ENCODE data around the gene BCOR. TPM values are rescaled to one million over a fixed set of nuclear protein-coding genes. Genes with fewer than 3 reads are reported as not detected.

Gene BCOR
- total and polyA plus RNA-seq, 2 of the 13 experiments (the other 11 are each of a cell fraction or from before 2014, with no cell fraction given): 14.3 to 15.2 TPM

- TF ChIP-seq ZNF556 (CRISPR knock-in tag; IDR thresholded peaks at IDR 0.05; ENCODE audit: borderline replicate concordance) (no peak), MAFK (conservative IDR thresholded peaks at IDR 0.05 in 1 of 2, IDR thresholded peaks at IDR 0.05 in 1 of 2; ENCODE audit: low read length in 2 of 2) (no peak), AHDC1 (CRISPR knock-in tag; IDR thresholded peaks at IDR 0.05; ENCODE audit: borderline replicate concordance) (peak; percentile 28; the same call in 1 of the 2 replicates), ATF5 (CRISPR knock-in tag; IDR thresholded peaks at IDR 0.05; ENCODE audit: low read depth) (no peak), ZNF121 (CRISPR knock-in tag; IDR thresholded peaks at IDR 0.05) (no peak), SP2 (CRISPR knock-in tag; IDR thresholded peaks at IDR 0.05) (no peak), TCF7L2 (IDR thresholded peaks at IDR 0.05; ENCODE audit: low read depth, low read length) (peak; percentile 87), HMG20A (CRISPR knock-in tag; IDR thresholded peaks at IDR 0.05; ENCODE audit: borderline replicate concordance) (no peak; the same call in 1 of the 2 replicates), SOX5 (CRISPR knock-in tag; IDR thresholded peaks at IDR 0.05; ENCODE audit: borderline replicate concordance) (peak; percentile 32; the same call in 1 of the 2 replicates), KDM2A (CRISPR knock-in tag; IDR thresholded peaks at IDR 0.05; ENCODE audit: borderline replicate concordance, low read depth) (no peak), CHCHD3 (CRISPR knock-in tag; IDR thresholded peaks at IDR 0.05) (no peak), ZBTB20 (CRISPR knock-in tag; IDR thresholded peaks at IDR 0.05; ENCODE audit: borderline replicate concordance, low read depth) (no peak), ZMAT3 (CRISPR knock-in tag; conservative IDR thresholded peaks at IDR 0.05) (no peak), TCF7 (IDR thresholded peaks at IDR 0.05; ENCODE audit: low read depth) (peak; percentile 84), E2F5 (CRISPR knock-in tag; conservative IDR thresholded peaks at IDR 0.05) (no peak), ZNF616 (CRISPR knock-in tag; IDR thresholded peaks at IDR 0.05; ENCODE audit: low read depth) (no peak), ZBTB42 (CRISPR knock-in tag; IDR thresholded peaks at IDR 0.05) (no peak), ZBTB3 (CRISPR knock-in tag; IDR thresholded peaks at IDR 0.05; ENCODE audit: borderline replicate concordance, low read depth) (no peak), ZNF589 (CRISPR knock-in tag; conservative IDR thresholded peaks at IDR 0.05) (no peak), HDAC1 (CRISPR knock-in tag; IDR thresholded peaks at IDR 0.05) (0 out of 2 replicates have a peak, but pooled peaks have one; percentile 60), PAX8 (CRISPR knock-in tag; IDR thresholded peaks at IDR 0.05; ENCODE audit: borderline replicate concordance) (no peak), CREM (IDR thresholded peaks at IDR 0.05) (peak; percentile 54; the same call in 1 of the 2 replicates), CREM (CRISPR knock-in tag; IDR thresholded peaks at IDR 0.05) (no peak), ZNF251 (CRISPR knock-in tag; IDR thresholded peaks at IDR 0.05) (no peak)
Measured at GRCh38 chrX:40003428-40004245, 94.1 kb downstream of the BCOR start (continued).
